Activated CD8-positive, alpha-beta T cell treated with anti-CD3 and anti-CD28 coated beads for 36 hours (primary cell): ENCODE measurements around the gene SORCS2. TPM values are rescaled to one million over a fixed set of nuclear protein-coding genes. Genes with fewer than 3 reads are reported as not detected.

Experiments used
- ATAC-seq: fragments of 200-7000 bp; cut with Tn5 transposase; one replicate; pipeline ENCODE4 v1.10.0; 2021; ENCODE audit warnings: mild to moderate bottlenecking, moderate library complexity
- CTCF ChIA-PET: fragments of 350-600 bp; sonication (Branson Sonifier 250); formaldehyde crosslinking; loops from one replicate; lab custom pipeline; 2021; ENCODE audit warnings: antibody characterized with exemption; lab: Charles Lee
- POLR2A ChIA-PET: fragments of 350-600 bp; sonication (Branson Sonifier 250); formaldehyde crosslinking; loops from one replicate; lab custom pipeline; 2021; ENCODE audit warnings: antibody characterized with exemption; lab: Charles Lee
- DNase-seq: peaks from one replicate; pipeline ENCODE4 v3.0.0-alpha.2; 2020
- H3K27ac Mint-ChIP-seq: one replicate; pipeline ENCODE4 v1.8.0; 2021; ENCODE audit warnings: mild to moderate bottlenecking, mixed read lengths
- H3K27me3 Mint-ChIP-seq: one replicate; pipeline ENCODE4 v1.8.0; 2021; ENCODE audit warnings: mixed read lengths
- H3K36me3 Mint-ChIP-seq: one replicate; pipeline ENCODE4 v1.8.0; 2021; ENCODE audit warnings: low read depth, mixed read lengths
- H3K4me1 Mint-ChIP-seq: one replicate; pipeline ENCODE4 v1.8.0; 2021; ENCODE audit warnings: low read depth, mixed read lengths
- H3K4me3 Mint-ChIP-seq: one replicate; pipeline ENCODE4 v1.8.0; 2021; ENCODE audit warnings: mild to moderate bottlenecking, moderate library complexity, mixed read lengths
- H3K9me3 Mint-ChIP-seq: one replicate; pipeline ENCODE4 v1.8.0; 2021; ENCODE audit warnings: mixed read lengths
- intact Hi-C: fragments of 100-400 bp; cut with micrococcal nuclease; formaldehyde crosslinking; loops from one replicate; pipeline ENCODE4 v1.10.0; 2022
- total RNA-seq, 2 experiments: library from RNA; stranded (reverse); gene quantifications; one replicate each; pipeline ENCODE4 v1.2.3, GENCODE V29; 2021
- TF ChIP-seq, protein P1 (sequence below): fragments of 200-600 bp; IDR thresholded peaks from one replicate; pipeline ENCODE4 v1.8.0; 2022; ENCODE audit warnings: antibody characterized with exemption, mild to moderate bottlenecking

The SORCS2 gene
- total RNA-seq, 2 experiments from 2014 or later, result 0.05 TPM; not detected in 1

DNA sequence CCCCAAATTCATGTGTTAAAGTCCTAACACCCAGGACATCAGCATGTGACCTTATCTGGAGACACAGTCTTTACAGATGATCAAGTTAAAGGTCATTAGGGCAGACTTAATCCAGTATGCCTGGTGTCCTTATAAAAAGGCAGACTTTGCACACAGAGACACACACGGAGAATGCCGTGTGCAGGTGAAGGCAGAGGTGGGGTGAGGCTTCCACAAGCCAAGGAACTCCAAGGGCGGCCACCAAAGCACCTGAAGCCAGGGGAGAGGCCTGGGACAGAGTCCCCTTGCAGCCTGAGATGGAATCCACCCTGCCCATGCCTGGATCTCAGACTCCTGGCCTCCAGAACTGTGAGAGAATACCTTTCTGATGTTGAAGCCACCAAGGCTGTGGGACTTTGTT lies 26.1 kb upstream of the SORCS2 start:
- Mint-ChIP-seq H3K36me3 (no peaks in the 10 kb centered on the region), H3K4me3 (no peak overlapping the region), H3K9me3 (no peaks in the 10 kb centered on the region), H3K4me1 (peaks cover 5% of the 10 kb centered on the region), H3K27me3 (peaks cover 2% of the 10 kb centered on the region), H3K27ac (no peak overlapping the region)
- ChIA-PET CTCF (no interaction called here), POLR2A (no interaction called here)
- DNase-seq (no peak), ATAC-seq (no peak)
- intact Hi-C loops, result no loop called here
- TF ChIP-seq, protein P1, sequence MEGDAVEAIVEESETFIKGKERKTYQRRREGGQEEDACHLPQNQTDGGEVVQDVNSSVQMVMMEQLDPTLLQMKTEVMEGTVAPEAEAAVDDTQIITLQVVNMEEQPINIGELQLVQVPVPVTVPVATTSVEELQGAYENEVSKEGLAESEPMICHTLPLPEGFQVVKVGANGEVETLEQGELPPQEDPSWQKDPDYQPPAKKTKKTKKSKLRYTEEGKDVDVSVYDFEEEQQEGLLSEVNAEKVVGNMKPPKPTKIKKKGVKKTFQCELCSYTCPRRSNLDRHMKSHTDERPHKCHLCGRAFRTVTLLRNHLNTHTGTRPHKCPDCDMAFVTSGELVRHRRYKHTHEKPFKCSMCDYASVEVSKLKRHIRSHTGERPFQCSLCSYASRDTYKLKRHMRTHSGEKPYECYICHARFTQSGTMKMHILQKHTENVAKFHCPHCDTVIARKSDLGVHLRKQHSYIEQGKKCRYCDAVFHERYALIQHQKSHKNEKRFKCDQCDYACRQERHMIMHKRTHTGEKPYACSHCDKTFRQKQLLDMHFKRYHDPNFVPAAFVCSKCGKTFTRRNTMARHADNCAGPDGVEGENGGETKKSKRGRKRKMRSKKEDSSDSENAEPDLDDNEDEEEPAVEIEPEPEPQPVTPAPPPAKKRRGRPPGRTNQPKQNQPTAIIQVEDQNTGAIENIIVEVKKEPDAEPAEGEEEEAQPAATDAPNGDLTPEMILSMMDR, result no peak

DNA sequence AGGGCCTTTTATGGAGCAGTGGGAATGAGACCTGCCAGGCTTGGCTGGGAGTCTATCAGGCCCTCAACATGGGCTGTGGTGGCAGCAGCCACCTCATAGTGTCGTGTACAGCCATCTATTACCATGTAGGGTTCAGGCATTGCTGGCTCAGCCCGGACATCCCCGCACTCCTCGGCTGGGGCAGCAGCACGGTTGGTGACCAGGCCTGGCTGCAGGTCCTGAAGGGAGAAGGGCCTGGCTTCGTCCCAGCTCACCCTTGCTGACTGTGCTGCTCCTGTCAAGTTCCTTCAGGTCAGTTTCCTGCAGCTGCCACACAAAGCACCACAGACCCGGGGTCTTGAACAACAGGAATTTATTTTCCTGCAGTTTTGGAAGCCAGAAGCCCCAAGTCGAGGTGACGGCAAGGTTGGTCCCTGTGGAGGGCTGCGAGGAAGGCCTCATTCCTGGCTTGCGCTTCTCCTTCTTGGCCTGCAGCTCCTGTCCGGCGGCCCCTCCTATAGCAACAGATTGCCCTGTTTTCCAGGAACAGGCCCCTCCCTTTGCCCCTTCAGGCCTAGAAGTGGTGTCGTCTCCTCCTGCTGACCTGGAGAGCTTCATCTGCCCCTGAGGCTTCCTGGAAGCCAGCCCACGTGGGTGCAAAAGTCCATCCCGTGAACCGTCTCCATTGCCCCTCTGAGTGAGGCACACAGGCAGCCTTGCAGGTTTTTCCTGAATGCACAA lies 25.2 kb upstream of the SORCS2 start:
- DNase-seq (no peak), ATAC-seq (no peak)
- Mint-ChIP-seq H3K27me3 (no peaks in the 10 kb centered on the region), H3K9me3 (no peaks in the 10 kb centered on the region), H3K36me3 (no peaks in the 10 kb centered on the region), H3K27ac (no peak overlapping the region), H3K4me1 (peaks cover 5% of the 10 kb centered on the region), H3K4me3 (no peak overlapping the region)
- CTCF ChIA-PET, result interaction anchor here (0.9 kb wide), 1 partner anchor 34 kb away, joined by 3 read pairs; no protein-coding TSS in a partner anchor
- TF ChIP-seq, protein P1, result no peak
- intact Hi-C loops, result no loop called here
- POLR2A ChIA-PET, result no interaction called here

DNA sequence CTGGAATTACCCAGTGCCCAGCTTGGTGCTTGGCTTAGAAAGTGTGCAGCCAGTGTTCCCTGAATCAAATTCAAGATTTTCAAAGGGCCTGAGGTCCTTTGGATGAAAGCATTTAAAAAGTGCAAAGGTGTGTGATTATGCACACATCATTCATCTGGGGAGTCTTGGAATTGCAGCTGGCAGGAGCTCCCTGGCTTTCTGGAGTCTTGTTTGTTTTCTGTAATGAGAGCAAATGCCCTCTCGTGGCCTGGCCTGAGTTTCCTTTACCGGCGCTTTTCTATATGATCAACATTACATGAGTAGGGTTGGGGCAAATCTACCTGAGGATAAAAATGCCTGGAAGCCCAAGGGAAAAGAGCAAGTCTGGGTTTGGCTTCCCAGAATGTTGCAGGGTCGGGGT lies 24.6 kb upstream of the SORCS2 start:
- TF ChIP-seq, protein P1, result no peak
- Mint-ChIP-seq H3K9me3 (no peaks in the 10 kb centered on the region), H3K36me3 (no peaks in the 10 kb centered on the region), H3K27ac (no peak overlapping the region), H3K27me3 (no peaks in the 10 kb centered on the region), H3K4me1 (peaks cover 5% of the 10 kb centered on the region), H3K4me3 (no peak overlapping the region)
- ChIA-PET CTCF (interaction anchor here (0.9 kb wide), 1 partner anchor 34 kb away, joined by 3 read pairs; no protein-coding TSS in a partner anchor), POLR2A (no interaction called here)
- intact Hi-C loops, result no loop called here
- ATAC-seq (no peak), DNase-seq (no peak)

DNA sequence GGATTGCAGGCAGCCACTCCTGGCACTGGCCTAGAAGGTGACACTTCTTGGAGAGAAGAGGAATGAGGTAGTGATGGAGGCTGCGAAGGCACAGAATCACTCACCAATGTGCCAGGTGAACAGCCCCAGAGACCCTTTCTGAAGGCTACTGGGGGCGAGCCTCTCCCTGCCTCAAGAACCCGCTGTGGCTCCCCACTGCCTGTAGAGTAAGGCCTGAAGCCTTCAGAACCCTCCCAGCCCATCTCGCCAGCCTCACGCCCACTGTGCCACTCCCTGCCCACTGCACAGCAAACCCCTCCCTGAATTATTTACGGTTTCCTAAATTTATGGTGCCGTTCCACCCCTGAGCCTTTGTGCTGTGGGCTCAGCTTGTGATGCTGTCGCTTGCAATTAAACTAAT lies 24.2 kb upstream of the SORCS2 start:
- CTCF ChIA-PET, result interaction anchor here (0.9 kb wide), 1 partner anchor 35 kb away, joined by 3 read pairs; no protein-coding TSS in a partner anchor
- TF ChIP-seq, protein P1, result no peak
- Mint-ChIP-seq H3K9me3 (no peaks in the 10 kb centered on the region), H3K4me3 (no peak overlapping the region), H3K27ac (no peak overlapping the region), H3K4me1 (peaks cover 5% of the 10 kb centered on the region), H3K27me3 (no peaks in the 10 kb centered on the region), H3K36me3 (no peaks in the 10 kb centered on the region)
- POLR2A ChIA-PET, result no interaction called here
- intact Hi-C loops, result no loop called here
- ATAC-seq (no peak), DNase-seq (no peak)

DNA sequence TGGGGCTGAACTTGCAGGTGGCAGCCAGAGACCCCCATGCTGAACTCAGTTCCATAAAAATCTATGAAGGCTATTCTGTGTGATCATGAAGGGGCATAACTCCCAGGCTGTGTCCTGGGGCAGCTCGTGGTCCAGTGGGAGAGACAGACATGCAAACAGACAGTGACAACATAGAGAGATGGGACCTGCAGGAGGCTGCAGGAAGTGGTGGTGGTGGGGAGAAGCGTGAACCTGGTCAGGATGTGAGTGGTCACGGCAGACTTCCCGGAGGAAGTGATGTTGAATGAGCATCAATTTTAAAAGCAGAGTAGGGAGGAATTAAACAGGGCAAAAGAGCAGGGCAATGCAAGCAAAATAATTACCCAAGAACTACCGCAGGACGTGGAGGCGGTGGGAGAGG lies 23.2 kb upstream of the SORCS2 start:
- POLR2A ChIA-PET, result no interaction called here
- DNase-seq, result no peak
- no peak overlapping the region for H3K27ac Mint-ChIP-seq
- no peaks in the 10 kb centered on the region for H3K9me3 Mint-ChIP-seq
- CTCF ChIA-PET, result no interaction called here
- peaks cover 5% of the 10 kb centered on the region for H3K4me1 Mint-ChIP-seq
- intact Hi-C loops, result no loop called here
- H3K27me3 Mint-ChIP-seq, result no peaks in the 10 kb centered on the region
- H3K4me3 Mint-ChIP-seq, result no peak overlapping the region
- no peaks in the 10 kb centered on the region for H3K36me3 Mint-ChIP-seq
- TF ChIP-seq, protein P1, result no peak
- no peak for ATAC-seq
